GM10248 (cell line): ENCODE measurements around the gene ARFGEF2.
A peak's percentile ranks its signal among the peaks of the same experiment; 100 is the strongest.

Experiments
- CTCF ChIA-PET: fragments of 300-600 bp; sonication (Branson Sonifier 250); formaldehyde crosslinking; extraction: SDS; loops from one replicate; lab custom pipeline; 2021; ENCODE audit warnings: antibody characterized with exemption; lab: Yijun Ruan, JAX
- POLR2A ChIA-PET: fragments of 350-650 bp; sonication (Branson Sonifier 250); formaldehyde crosslinking; extraction: SDS; loops from one replicate; lab custom pipeline; 2020; ENCODE audit warnings: antibody characterized with exemption; lab: Yijun Ruan, JAX
- DNase-seq: peaks from one replicate; pipeline ENCODE4 v3.0.0; 2012; ENCODE audit errors: extremely low spot score
- TF ChIP-seq, protein P1 (sequence below): IDR thresholded peaks from 2 replicates; pipeline ENCODE4 v1.5.1; 2012; ENCODE audit warnings: mild to moderate bottlenecking, low read depth; ENCODE audit errors: extremely low read depth, missing control alignments, control extremely low read depth

The ARFGEF2 gene

DNA sequence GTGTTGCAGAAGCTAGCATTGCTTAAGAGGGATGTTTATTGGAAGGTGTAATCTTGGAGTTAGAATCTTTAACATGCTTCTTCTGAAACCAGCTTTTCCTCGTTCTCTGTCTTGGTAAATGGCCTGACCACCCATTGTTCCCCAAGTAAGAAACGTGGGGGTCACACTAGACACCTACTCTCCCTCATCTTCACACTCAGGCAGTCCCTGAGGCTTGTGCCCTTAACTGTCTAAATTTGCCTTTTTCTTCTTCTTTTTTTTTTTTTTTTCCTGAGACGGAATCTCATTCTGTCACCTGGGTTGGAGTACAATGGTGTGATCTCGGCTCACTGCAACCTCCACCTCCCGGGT lies 16.2 kb upstream of the ARFGEF2 start:
- ChIA-PET CTCF (interaction anchor here (0.6 to 10.5 kb wide), 37 partner anchors 9 to 269 kb away, joined by 3 to 153 read pairs (median 6); partner anchors contain the start of gene PREX1), POLR2A (interaction anchor here (1.4 kb wide), 1 partner anchor 222 kb away, joined by 14 read pairs; no protein-coding TSS in a partner anchor)
- TF ChIP-seq, protein P1, sequence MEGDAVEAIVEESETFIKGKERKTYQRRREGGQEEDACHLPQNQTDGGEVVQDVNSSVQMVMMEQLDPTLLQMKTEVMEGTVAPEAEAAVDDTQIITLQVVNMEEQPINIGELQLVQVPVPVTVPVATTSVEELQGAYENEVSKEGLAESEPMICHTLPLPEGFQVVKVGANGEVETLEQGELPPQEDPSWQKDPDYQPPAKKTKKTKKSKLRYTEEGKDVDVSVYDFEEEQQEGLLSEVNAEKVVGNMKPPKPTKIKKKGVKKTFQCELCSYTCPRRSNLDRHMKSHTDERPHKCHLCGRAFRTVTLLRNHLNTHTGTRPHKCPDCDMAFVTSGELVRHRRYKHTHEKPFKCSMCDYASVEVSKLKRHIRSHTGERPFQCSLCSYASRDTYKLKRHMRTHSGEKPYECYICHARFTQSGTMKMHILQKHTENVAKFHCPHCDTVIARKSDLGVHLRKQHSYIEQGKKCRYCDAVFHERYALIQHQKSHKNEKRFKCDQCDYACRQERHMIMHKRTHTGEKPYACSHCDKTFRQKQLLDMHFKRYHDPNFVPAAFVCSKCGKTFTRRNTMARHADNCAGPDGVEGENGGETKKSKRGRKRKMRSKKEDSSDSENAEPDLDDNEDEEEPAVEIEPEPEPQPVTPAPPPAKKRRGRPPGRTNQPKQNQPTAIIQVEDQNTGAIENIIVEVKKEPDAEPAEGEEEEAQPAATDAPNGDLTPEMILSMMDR, result no peak
- DNase-seq, result no peak

DNA sequence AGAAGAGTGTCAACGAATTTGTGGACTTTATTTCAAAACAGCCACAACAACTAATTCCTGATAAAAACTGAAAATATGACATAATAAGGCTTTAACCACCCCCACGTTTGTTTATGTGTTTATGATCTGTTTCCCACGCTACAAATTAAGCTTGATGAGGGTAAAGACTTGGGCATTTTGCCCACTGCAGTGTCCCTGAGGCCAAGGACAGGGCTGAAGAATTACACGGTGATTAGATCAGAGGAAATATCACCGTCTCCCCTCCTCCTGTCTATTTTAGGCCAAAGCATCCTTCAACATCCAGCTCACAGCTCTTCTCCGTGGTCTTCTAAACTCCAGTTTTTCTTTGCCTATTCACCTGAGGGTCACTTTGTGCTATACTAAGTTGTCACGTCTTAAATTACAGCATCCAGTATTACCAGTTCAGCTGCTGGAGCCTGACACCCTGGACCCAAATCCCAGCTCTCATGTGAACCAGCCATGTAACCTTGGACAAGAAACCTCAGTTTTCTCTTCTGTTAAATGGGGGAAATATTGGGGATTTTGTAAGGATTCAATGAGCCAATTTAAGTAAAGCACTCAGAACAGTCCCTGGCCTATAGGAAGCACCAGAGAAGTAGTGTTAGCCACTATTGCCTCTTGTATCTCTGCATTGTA lies 15.2 kb upstream of the ARFGEF2 start:
- POLR2A ChIA-PET, result no interaction called here
- CTCF ChIA-PET, result interaction anchor here (1.0 to 10.5 kb wide), 17 partner anchors 9 to 270 kb away, joined by 3 to 153 read pairs (median 9); partner anchors contain the start of gene PREX1
- DNase-seq, result no peak
- TF ChIP-seq, protein P1, result no peak

DNA sequence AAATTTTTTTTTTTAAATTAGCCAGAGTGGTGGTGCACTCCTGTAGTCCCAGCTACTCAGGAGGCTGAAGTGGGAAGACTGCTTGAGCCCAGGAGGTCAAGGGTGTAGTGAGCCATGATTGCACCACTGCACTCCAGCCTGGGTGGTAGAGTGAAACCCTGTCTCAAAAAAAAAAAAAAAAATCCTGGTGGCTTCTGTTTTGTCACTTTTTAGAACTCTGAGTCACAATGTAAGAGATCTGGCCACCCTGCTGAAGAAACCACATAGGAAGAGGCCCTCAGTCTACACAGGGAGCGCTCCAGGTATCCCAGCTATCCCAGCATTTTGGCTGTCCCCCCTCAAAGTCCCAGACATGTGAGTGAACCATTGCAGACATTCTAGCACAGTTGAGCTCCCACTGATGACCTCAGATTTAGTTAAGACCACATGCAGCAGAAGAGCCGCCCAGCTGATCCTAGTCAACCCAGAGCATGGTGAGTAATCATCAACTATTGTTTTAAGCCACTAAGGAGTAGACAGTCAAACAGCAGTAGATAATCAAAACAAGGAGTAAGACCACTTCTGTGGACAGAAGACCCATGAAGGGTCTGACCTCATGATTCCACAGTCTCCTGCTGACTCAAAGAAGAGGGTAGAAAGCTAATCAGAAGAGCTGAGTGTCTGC lies 12.7 kb upstream of the ARFGEF2 start:
- no peak for DNase-seq
- ChIA-PET CTCF (interaction anchor here (1.2 to 10.5 kb wide), 4 partner anchors 9 to 288 kb away, joined by 3 to 153 read pairs (median 5); no protein-coding TSS in a partner anchor), POLR2A (no interaction called here)
- TF ChIP-seq, protein P1, result no peak

DNA sequence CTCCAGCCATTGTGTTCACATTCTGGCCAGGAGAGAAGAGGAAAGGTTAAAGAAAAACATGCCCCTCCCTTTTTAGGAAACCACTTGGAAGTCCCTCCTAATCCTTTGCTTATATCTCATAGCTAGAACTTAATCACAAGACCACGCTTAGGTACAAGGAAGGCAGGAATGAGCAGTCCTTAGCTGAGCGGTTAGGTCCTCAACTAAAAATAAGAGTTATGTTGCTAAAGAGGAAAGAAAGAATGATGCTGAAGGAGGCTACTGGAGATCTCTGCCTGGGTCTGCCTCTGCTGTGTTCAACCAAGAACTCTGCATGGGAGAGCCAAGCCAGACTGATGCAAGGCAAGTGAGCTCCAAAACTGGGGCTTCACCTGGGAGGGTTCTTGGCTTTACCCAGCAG lies 11.6 kb upstream of the ARFGEF2 start:
- TF ChIP-seq, protein P1, result no peak
- DNase-seq, result no peak
- CTCF ChIA-PET, result interaction anchor here (1.2 to 10.5 kb wide), 6 partner anchors 48 to 290 kb away, joined by 3 to 153 read pairs (median 5); no protein-coding TSS in a partner anchor
- POLR2A ChIA-PET, result no interaction called here

DNA sequence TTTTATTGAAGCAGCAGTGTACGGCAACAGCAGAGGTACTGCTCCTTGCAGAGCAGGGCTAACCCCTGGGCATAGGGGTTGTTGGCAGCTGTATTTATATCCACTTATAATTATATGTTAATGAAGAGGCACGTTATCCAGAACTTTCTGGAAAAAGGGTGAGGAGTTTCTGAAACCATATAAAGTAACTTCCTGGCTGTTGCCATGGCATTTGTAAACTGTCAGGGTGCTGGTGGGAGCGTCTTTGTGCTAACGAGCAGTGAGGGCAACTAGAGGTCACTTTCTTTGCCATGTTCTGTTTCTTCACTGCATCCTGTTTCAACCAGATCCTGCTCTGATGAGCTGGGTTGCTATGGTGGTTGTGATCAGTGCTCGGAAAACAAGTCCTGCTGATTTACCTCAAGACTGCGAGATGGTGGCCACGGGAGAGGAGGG lies 11.1 kb upstream of the ARFGEF2 start:
- DNase-seq, result no peak
- TF ChIP-seq, protein P1, result no peak
- CTCF ChIA-PET, result interaction anchor here (1.2 to 10.5 kb wide), 5 partner anchors 180 to 290 kb away, joined by 3 to 153 read pairs (median 5); no protein-coding TSS in a partner anchor
- POLR2A ChIA-PET, result no interaction called here

DNA sequence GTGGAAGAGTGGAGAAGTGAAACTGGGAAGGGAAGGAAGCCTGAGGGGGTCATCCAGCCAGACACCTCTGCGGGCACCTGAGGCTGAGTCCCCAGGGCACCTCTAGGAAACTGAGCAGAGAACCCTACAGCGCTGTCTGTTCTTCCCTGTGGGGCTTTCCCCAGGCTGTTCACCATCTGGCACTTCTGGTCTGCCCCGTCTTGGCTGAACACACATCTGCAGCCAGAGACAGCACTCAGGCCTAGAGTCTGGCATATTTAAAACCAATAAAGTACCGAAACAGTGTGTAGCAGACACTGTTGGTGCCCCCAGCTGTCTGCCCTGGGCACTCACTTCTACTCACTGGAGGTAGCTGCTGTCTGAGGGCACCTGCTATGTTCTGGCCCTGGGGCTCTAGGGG lies 9.4 kb upstream of the ARFGEF2 start:
- TF ChIP-seq, protein P1, result no peak
- CTCF ChIA-PET, result interaction anchor here (10.5 kb wide), 1 partner anchor 255 kb away, joined by 153 read pairs; no protein-coding TSS in a partner anchor
- DNase-seq, result peak; percentile 50
- POLR2A ChIA-PET, result no interaction called here
